Endothelial cell of umbilical vein (primary cell): ENCODE data around the gene DYNLRB2. TPM values are rescaled to one million over a fixed set of nuclear protein-coding genes. Genes with fewer than 3 reads are reported as not detected.
A peak's percentile ranks its signal among the peaks of the same experiment; 100 is the strongest.

Experiments
- BruUV-seq: library from RNA; stranded (reverse); fragments of 400-500 nt; replicated peaks from 2 replicates; lab custom pipeline; 2021; lab: Mats Ljungman, UMichigan
- CTCF ChIA-PET: fragments of 300-600, 350-600 bp; sonication (Branson Sonifier 250); formaldehyde crosslinking; loops from one replicate; lab custom pipeline; 2021; ENCODE audit warnings: antibody characterized with exemption, inconsistent platforms; lab: Charles Lee
- POLR2A ChIA-PET: fragments of 300-600, 350-600 bp; sonication (Branson Sonifier 250); formaldehyde crosslinking; loops from one replicate; lab custom pipeline; 2021; ENCODE audit warnings: antibody characterized with exemption, inconsistent platforms; lab: Charles Lee
- DNase-seq: peaks from one replicate; pipeline ENCODE4 v3.0.0-alpha.2; 2011; ENCODE audit warnings: low read depth, low spot score
- FAIRE-seq: peaks from 2 replicates; lab custom pipeline; 2011; peaks lifted over from hg19 to GRCh38; lab: Jason Lieb, UNC
- H2AFZ ChIP-seq: 2 replicates; pipeline ENCODE4 v1.6.0; 2012; ENCODE audit warnings: low read depth, low read length, control low read depth, inconsistent platforms
- H3K27ac ChIP-seq: 2 replicates; pipeline ENCODE4 v1.5.1; 2011; ENCODE audit warnings: low read depth, mild to moderate bottlenecking, control low read depth, low read length, moderate library complexity; ENCODE audit not compliant: insufficient read depth
- H3K27me3 ChIP-seq, 2 experiments: 2 replicates each; pipeline versions ENCODE4 v1.6.0 to v1.6.1; 2011; ENCODE audit warnings: low read length in 2 of 2, mixed read lengths in 1 of 2; ENCODE audit not compliant: control insufficient read depth in 2 of 2, insufficient read depth in 2 of 2
- H3K36me3 ChIP-seq, 2 experiments: 2 replicates in 1 of 2; 3 replicates in 1 of 2; pipeline ENCODE4 v1.5.1; 2011; ENCODE audit warnings: low read length in 2 of 2, mild to moderate bottlenecking in 1 of 2, moderate library complexity in 1 of 2; ENCODE audit not compliant: control insufficient read depth in 2 of 2, insufficient read depth in 2 of 2; ENCODE audit errors: extremely low read depth in 1 of 2
- H3K4me1 ChIP-seq: 3 replicates; pipeline ENCODE4 v1.5.1; 2011; ENCODE audit warnings: mild to moderate bottlenecking, low read length; ENCODE audit not compliant: control insufficient read depth, insufficient read depth; ENCODE audit errors: extremely low read depth
- H3K4me2 ChIP-seq: 2 replicates; pipeline ENCODE4 v1.6.1; 2011; ENCODE audit warnings: low read length, control low read depth, mixed read lengths; ENCODE audit not compliant: insufficient read depth
- H3K4me3 ChIP-seq, 3 experiments: fragments of 200-600 bp in 1 of 3; sonication (generic), shearing (Covaris generic) in 1 of 3; replicated peaks in 1 of 3; 2 replicates each; pipeline ENCODE4 v1.5.1; 2011 to 2016; ENCODE audit warnings: control low read depth in 3 of 3, low read length in 3 of 3, mild to moderate bottlenecking in 2 of 3, inconsistent platforms in 1 of 3, low read depth in 1 of 3, moderate library complexity in 1 of 3; ENCODE audit not compliant: insufficient read depth in 1 of 3
- H3K79me2 ChIP-seq: 2 replicates; pipeline ENCODE4 v1.6.0; 2012; ENCODE audit warnings: low read length, inconsistent platforms; ENCODE audit not compliant: control insufficient read depth, insufficient read depth
- H3K9ac ChIP-seq: replicated peaks from 2 replicates; pipeline ENCODE3; 2011; ENCODE audit warnings: low read length, control low read depth; ENCODE audit not compliant: insufficient read depth; ENCODE audit errors: extremely low read depth
- H3K9me1 ChIP-seq: replicated peaks from 3 replicates; pipeline ENCODE4 v1.6.0; 2011; ENCODE audit warnings: mild to moderate bottlenecking, low read length; ENCODE audit not compliant: control insufficient read depth, insufficient read depth; ENCODE audit errors: extremely low read depth
- H3K9me3 ChIP-seq: replicated peaks from 2 replicates; pipeline ENCODE4 v1.5.1; 2012; ENCODE audit warnings: low read length, inconsistent platforms; ENCODE audit not compliant: control insufficient read depth, insufficient read depth
- H4K20me1 ChIP-seq: replicated peaks from 2 replicates; pipeline ENCODE3; 2011; ENCODE audit warnings: mild to moderate bottlenecking, low read length; ENCODE audit not compliant: control insufficient read depth, insufficient read depth; ENCODE audit errors: extremely low read depth
- GATA2 ChIP-seq: IDR thresholded peaks from 2 replicates; pipeline ENCODE4 v1.7.0; 2011; ENCODE audit warnings: low read depth, mild to moderate bottlenecking, moderate library complexity, mixed read lengths, low read length; ENCODE audit not compliant: insufficient read length, insufficient read depth
- POLR2AphosphoS5 ChIP-seq: IDR thresholded peaks from 2 replicates; pipeline ENCODE4 v1.6.1; 2012; ENCODE audit warnings: low read depth, mild to moderate bottlenecking, control low read depth, low read length, moderate library complexity; ENCODE audit not compliant: insufficient read depth
- dilution Hi-C: fragments of 300-500 bp; cut with MboI; formaldehyde crosslinking; loops from one replicate; pipeline ENCODE4 v1.15.0; 2019; ENCODE audit warnings: low sequenced_read_pairs; ENCODE audit not compliant: extremely low pct_ligation_motif_present
- intact Hi-C: fragments of 100-400 bp; cut with micrococcal nuclease; formaldehyde crosslinking; loops from one replicate; pipeline ENCODE4 v1.10.0; 2022
- polyA plus RNA-seq, 4 experiments: library from polyadenylated mRNA; depleted of rRNA in 3 of 4; stranded (reverse) in 3 of 4; unstranded in 1 of 4; fragments of >200 nt; gene quantifications; 2 replicates each; pipeline versions ENCODE4 v1.2.1 to v1.2.3, GENCODE V29; 2011 to 2012; ENCODE audit warnings: missing spikeins in 1 of 4
- total RNA-seq: library from RNA; stranded (reverse); gene quantifications from 2 replicates; pipeline ENCODE4 v1.2.3, GENCODE V29; 2021

DYNLRB2 gene
- total and polyA plus RNA-seq, 2 donors (not counting 3 experiments of a cell fraction or from before 2014, with no cell fraction given): not detected

- Histone ChIP-seq H3K4me2 (no peak overlapping the region), H3K9me1 (no peaks in the 10 kb centered on the region), H3K9ac (no peak overlapping the region), H3K79me2 (no peaks in the 10 kb centered on the region), H2AFZ (no peak overlapping the region), H3K36me3 (peaks cover 0 to 5% of the 10 kb centered on the region in 2 experiments), H3K4me3 (no peak overlapping the region), H3K4me1 (peaks cover 12% of the 10 kb centered on the region), H3K27me3 (no peaks in the 10 kb centered on the region), H3K27ac (no peak overlapping the region), H4K20me1 (no peaks in the 10 kb centered on the region), H3K9me3 (no peaks in the 10 kb centered on the region)
- ChIA-PET CTCF (no interaction called here), POLR2A (no interaction called here)
- FAIRE-seq (no peak), DNase-seq (no peak)
- BruUV-seq: no TSS peak
- intact Hi-C loops (no loop called here), dilution Hi-C loops (no loop called here)
- no peak for TF ChIP-seq POLR2AphosphoS5
These were observed 55.9 kb downstream of the DYNLRB2 start for GRCh38 chr16:80596507-80597207.

GRCh38 chr16:80599466-80599865, 58.7 kb downstream of the DYNLRB2 start:
- H3K27ac ChIP-seq: peak overlapping the region; percentile 12
- H3K9me1 ChIP-seq: no peaks in the 10 kb centered on the region
- TF ChIP-seq POLR2AphosphoS5: peak; percentile 45
- TF ChIP-seq GATA2: no peak
- no peak overlapping the region for H2AFZ ChIP-seq
- intact Hi-C loops: no loop called here
- DNase-seq (peak; percentile 32), FAIRE-seq (peak; percentile 72)
- H3K4me2 ChIP-seq: peak overlapping the region; percentile 60
- dilution Hi-C loops: no loop called here
- no peaks in the 10 kb centered on the region for H3K79me2 ChIP-seq
- H3K9me3 ChIP-seq: no peaks in the 10 kb centered on the region
- peaks cover 20% of the 10 kb centered on the region for H3K4me1 ChIP-seq
- POLR2A ChIA-PET: no interaction called here
- H3K27me3 ChIP-seq: no peaks in the 10 kb centered on the region
- no peak overlapping the region for H3K9ac ChIP-seq
- no TSS peak for BruUV-seq
- no peak overlapping the region for H3K4me3 ChIP-seq
- CTCF ChIA-PET: no interaction called here
- no peaks in the 10 kb centered on the region for H4K20me1 ChIP-seq
- peaks cover 0 to 13% of the 10 kb centered on the region in 2 experiments for H3K36me3 ChIP-seq
